ENCODE results near the gene COL23A1.
"Not testable (repeated sequence)": the region's sequence is repeated elsewhere in the genome, so short reads cannot be mapped to it uniquely, and the experiment has no call there.

Gene COL23A1

DNA sequence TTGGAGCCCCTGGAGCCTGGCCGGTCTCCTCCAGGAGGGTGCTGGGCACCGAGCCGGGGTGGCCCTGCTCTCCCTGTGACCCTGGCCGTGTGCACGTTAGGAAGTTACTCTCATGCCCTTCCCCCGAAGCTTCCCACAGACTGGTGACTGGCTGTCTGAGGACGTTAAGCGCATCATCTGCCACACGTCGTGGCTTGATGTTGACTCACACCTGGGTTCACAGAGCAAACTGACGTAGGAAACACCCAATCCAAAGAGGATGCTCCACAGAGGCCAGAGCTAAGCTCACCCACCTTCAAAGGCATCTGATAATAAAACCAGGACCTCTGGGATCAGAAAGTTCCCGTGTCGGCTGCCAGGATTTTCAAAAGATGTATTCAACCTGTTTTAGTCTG, 204.7 kb downstream of the COL23A1 start:
- in situ Hi-C loops (cut with MboI; ENCODE audit: low sequenced_read_pairs), result no loop called here

DNA sequence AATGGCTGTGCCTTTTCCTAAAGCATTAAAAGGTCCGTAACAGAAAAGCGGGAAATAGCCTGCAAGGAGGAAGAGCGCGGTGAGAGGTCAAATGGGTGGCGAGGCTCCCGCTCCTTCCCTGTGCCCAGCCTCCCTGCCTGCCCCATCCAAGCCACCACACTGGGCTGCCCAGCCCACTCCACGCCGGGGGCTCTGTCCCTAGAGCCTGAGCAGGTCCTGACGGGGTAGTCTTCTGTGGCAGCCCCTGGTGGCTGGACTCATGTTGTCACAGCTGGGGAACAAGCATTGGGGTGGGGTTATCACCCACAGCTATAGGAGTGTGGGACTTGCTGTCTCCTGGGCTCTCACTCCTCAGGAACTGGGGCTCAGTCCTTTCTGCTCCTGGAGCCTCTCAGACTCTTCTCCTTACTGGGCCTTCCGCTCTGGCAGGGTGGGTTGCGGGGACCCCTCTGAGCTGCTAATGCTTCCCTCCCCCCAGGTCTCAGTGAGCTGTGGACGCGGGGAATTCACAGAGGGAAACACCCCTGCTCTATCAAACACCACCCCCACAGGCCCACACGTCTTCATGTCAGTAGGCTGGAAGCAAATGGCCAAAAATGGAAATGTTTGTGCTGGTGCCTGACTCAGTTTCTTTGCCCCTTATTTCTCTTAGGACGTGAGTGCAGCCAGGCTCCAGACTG, 205.2 kb downstream of the COL23A1 start:
- in situ Hi-C loops (cut with MboI; ENCODE audit: low sequenced_read_pairs), result no loop called here

DNA sequence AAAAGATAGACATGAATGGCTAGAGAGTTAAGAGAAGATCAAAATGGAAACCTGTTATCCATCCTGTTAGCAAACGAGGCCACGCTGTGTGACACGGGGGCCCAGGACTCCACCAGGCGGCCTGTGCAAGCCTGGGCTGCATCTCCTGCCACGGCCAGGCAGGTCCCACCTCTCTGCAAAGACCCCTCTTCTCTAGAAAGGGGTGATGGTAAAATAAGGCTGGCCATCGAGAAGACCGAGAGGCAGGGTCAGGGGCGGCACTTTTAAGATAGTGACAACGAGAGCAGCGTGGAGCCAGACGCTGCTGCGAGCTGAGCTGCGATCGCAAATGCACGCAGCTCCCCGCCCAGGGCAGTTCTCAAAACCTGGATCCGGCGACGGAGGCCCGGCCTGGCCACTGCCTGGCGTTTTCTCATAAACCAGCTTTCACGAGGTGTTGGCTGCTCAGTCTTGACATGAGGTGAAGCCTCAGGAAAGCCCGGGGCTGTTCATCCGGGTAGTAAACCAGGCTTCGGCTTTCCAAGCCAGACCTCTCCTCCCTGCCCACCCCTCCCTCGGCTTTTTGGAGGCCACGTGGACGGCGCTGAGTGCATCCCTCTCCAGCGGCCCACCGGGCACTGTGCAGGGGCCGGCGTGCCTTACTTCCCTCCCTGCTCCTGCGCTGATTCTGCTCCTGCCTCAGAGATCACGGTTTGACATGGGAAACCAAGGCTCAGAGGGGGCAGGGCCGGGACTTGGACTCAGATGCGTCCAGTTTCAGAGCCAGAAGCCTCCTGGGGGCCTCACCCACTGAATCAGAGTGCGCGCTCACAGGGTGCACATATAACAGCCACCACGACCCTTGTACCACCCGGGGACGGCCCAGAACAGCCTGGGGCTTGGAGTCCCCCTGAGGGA, 206.0 kb downstream of the COL23A1 start:
- in situ Hi-C loops (cut with MboI; ENCODE audit: low sequenced_read_pairs), result no loop called here

DNA sequence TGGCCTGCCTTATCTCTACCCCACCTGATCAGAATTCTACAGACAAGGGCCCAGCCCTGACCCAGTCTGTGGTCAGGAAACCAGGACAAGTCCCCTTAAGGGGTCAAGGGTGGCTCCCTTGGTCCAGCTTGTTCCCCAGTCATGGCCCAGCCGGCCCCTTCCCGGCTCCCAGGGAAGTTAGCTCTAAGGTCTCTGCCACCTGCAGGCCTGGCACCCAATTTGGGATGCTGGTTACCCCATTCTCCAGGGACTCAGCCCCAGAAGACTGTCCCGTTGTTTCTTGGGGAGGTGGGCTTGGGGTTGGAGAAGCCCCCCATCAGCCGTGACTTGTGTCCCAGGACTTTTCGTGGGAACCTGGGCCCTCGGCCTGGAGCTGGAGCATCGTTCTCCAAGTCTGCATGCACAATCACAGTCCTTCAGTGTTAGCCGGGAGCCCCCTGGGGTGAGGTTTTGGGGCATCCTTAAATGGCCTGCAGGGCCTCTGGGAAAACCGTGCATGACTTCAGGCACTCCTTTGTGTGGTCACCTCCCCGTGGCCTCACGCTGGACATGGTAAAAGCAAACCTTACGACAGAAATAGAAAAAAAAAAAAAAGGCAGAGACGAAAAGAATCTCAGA, 206.8 kb downstream of the COL23A1 start:
- in situ Hi-C loops (cut with MboI; ENCODE audit: low sequenced_read_pairs), result no loop called here

DNA sequence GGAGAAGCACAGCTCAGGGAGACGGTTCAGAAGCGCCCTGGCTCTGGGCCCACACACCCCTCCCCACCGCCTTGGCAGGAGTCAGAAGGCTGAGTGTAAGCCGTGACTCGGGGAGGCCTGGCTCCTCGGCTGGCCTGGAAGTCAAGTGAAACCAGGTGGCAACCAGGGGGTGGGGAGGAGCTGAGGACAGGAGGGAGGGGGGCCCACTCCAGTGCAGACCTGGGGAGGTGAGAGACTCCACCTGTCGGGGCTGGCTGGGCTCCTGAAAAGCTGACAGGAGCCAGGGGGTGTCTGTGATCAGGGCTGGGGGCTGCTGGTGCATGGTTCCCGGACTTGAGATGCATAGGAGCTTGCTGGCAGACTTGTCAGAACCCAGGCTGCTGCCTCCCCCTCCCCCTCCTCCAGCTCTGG, 207.4 kb downstream of the COL23A1 start:
- in situ Hi-C loops (cut with MboI; ENCODE audit: low sequenced_read_pairs), result no loop called here

DNA sequence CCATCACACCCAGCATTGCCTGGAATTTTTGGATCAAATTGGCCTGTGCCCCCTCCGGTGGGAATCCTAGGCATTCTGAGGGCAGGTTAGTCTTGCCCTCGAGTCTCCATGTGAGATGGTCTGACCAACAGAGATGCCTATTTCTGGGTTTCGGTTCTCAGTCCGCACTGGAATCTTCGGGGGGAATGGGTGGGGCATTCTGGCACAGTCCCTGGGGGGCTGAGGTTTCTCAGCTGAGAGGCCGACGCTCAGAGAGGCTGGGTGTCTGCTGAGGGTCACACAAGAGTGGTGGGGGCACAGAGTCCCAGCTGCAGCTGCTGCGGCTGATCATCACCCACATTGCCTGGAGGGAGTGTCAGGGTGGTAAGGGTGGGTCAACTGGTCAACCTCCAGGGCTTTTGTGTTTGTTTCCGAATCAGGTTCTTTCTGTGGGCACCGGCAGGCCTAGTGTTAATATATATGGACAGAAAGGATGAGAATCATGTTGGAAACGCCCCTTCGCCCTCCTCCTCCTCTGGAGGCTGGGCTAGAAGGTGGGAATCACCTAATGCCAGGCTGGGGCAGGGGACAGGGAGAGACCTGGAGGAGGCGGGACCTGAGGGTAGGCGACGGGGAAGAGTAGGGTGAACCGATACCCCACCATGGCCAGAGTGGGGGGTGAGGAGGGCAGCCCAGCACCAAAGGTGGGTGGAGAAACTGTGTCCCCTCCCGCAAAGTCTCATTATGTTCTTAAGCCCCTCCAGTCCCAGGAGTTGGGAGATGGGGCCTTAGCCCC, 208.1 kb downstream of the COL23A1 start:
- in situ Hi-C loops (cut with MboI; ENCODE audit: low sequenced_read_pairs), result no loop called here

DNA sequence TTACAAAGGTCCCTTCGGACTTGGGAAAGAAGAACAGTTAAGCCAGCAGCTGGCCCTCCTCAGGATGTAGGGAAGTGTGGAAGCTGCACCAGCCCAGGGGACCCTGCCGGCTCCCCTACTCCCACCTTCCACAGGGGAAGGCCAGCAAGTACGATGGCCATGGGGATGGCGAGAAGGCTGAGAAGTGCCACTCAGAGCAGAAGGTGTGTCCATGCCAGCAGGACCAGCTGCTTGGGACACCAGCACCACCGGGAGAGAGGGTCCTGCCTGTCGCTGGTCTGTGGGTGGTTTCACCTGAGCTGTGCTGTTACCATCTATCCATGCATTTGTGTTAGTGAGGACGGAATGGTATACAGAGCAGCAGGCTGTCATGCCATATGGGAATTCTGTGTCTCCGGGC, 209.0 kb downstream of the COL23A1 start:
- in situ Hi-C loops (cut with MboI; ENCODE audit: low sequenced_read_pairs), result no loop called here

DNA sequence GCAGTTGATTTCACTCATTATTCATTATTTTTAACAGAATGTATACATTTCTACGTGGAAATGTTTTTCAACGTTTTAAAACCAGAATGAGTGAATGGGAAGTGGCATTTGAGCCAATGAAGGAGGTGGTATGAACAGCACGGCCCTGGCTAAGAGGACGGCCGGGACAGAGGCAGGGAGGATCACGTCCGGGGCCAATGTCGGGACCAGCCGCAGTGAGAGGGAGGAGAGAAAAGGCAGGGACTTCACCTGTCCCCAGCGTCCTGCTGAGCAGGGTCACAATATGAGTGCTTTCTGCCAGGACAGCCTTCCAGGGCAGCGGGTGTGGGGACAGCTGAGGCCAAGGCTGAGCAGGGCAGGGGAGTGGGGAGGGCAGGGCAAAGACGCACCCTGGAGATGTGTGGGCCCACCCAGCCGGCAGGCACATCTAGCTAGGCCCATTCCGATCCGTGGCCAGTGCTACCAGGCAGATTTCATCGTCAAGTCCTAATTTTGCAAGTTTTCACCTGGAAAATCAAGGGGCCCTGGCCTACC, 209.6 kb downstream of the COL23A1 start:
- in situ Hi-C loops (cut with MboI; ENCODE audit: low sequenced_read_pairs), result no loop called here

DNA sequence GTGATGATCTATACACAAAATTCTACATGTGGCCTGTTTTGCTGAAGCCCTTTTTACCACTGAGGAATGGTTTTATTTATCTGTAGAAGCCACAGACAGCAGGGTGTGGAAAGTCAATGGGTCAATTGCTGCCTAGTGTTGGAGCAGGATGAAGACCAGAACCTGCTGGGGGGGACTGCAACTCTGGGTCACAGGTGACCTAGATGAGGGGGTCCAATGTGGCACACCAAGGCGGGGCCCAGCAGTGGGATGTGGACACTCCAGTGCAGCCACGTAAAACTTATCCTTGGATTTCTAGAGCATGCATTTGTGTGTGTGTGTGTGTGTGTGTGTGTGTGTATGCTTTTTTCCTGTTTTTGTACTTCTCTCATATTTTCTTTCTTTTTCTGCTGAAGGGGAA, 210.1 kb downstream of the COL23A1 start:
- in situ Hi-C loops (cut with MboI; ENCODE audit: low sequenced_read_pairs), result no loop called here

DNA sequence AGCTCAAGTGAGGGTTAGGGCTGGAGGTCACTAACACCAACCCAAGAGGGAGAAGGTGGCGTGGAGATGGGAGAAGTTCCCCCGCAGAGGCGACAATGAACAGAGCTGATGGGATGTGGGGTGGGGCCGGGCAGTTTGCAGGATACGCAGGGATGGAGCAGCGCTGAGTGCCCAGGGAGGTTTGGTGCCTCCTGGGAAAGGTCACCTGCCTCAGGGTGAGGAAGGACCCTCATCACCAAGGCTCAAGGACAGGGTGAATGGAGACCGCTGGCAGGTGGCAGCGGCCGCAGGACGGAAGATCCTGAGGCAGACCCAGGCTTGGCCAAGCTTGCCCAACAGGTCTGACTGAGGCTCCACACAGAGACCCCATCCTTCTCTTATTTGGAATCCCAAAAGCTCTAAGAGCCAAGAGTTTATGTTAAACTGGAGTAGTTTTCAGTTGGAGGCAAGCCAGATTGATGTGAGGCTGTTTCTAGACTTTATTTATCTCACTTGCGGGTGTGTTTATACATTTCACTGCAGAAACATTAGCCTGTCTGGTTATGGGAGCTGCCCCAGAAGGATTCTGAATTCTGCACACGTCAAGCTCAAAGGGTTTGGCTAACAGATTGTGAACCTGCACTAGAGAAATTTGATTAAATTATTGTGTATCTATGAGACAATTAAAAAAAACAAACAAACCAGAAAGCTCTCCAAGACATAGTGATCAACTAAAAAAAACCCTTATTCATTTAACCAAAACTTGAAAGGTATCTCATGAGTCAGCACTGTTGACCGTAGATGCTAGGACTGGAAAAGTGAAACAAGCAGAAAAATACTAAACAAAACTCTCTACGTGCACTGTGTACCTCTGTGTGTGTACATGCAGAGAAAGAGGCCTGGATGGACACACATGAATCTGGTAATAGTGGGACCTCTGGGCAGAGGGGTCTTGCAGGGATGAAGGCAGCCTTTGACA, 211.4 kb downstream of the COL23A1 start:
- in situ Hi-C loops (cut with MboI; ENCODE audit: low sequenced_read_pairs), result no loop called here

DNA sequence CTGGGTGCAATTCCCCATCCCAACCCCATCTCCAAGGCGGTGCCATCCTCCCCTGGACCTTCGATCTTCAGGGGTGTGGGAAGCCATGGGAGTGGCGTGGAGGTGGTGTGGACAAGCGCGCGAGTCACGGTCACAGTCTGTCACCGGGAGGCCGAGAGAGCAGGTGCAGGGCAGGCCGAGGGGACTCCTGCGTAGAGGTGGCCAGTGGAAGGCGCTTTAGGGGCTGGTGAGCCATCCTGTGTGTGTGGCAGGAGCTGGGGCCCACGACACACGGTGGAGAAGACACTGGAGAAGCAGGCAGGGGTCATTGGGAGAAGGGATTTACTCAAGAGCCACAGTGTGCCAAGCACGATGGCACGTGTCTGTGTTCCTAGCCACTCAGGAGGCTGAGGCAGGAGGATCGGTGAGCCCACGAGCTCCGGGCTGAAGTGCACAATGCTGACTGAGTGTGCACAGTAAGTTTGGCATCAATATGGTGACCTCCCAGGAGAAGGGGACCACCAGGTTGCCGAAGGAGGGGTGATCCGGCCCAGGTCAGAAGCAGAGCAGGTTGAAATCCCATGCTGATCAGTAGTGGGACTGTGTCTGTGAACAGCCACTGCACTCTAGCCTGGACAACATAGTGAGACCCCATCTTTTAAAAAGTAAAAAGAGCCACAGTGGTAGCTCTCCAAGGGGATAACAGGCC, 212.5 kb downstream of the COL23A1 start:
- in situ Hi-C loops (cut with MboI; ENCODE audit: low sequenced_read_pairs), result no loop called here

DNA sequence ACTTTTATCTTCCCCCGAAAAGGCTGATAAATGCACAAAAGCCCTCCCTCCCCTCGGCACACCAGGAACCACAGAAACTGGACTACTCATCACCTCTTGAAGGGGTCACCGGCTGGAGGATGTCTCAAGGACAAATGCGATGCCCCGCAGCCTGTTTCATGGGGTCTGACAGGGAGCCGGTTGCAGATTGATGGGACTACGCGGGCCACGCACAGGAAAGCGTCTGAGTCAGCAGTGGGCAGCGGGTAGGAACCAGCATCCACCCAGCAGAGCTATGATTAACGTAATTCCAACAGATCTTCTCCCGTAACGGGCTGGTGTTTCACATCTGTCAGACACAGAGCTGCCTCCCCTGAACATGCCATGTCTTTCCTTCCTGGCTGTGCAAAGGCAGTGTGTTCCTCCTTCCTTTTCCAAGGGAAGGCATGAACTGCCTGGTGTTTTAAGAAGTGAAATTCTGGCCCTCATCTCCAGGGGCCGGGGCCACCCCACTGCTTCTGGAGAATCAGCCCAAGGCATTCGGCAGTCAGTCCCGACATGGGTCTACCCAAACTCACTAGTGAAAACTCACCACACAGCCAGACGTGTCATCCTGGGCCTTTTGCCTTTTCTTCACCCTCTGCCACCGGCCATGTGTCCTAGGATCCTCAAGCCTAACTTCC, 213.1 kb downstream of the COL23A1 start:
- in situ Hi-C loops (cut with MboI; ENCODE audit: low sequenced_read_pairs), result no loop called here

DNA sequence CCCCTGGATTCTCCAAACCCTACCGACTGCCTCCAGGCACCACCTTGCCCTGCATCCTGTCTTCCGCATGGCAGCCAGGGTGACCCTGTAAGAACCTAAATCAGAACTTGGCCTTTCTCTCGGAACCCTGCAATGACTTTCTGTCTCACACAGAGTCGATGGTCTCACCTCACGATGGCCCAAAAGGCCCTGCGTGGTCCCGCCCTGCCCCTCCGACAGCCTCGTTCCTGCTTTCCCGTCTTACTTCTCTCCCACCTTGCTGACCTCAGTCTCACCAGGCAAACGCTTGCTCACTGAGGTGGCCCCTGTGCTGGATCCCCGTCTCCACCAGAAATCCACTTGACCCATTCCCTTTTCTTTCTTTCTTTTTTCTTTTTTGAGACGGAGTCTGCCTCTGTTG, 214.8 kb downstream of the COL23A1 start:
- in situ Hi-C loops (cut with MboI; ENCODE audit: low sequenced_read_pairs), result no loop called here

DNA sequence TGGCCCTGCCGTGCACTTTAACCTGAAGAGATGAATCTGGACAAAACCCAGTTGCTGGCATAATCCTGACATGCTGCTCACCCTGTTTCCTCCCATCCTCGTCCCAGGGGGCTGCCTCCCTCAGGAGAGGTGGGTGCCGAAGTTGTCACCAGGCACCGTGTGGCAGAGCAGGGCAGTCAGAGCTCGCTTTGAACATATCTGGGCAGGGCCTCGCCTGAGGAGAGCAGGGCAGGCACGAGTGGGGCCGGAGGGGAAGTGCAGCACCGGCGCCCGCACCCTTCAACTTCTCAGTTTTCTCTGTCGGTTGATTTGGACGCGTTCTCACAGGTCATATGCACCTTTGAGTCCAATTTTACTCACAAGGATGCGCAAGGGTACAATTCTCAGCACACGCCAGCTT, 216.5 kb downstream of the COL23A1 start:
- in situ Hi-C loops (cut with MboI; ENCODE audit: low sequenced_read_pairs), result no loop called here

DNA sequence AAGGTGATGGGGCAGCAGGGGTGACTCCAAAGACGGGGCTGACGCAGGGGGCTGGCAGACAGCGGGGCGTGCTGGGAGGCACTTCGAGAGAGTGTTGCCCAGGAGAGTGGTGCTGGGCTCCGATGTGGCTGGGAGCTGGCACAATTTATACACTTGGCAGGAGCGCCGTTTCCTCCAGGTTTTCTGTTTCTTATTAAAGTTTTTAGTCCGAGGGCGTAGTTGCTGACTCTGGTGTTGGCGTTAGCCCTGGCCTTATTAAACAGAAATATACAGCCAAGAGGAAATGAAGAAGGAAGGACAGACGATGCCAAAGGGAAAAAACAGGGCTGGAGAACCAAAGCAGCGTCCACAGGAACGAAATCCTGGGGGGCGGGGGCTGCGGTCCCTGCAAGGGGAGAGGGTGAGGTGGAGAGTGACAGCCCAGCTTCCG, 218.0 kb downstream of the COL23A1 start:
- in situ Hi-C loops (cut with MboI; ENCODE audit: low sequenced_read_pairs), result no loop called here

DNA sequence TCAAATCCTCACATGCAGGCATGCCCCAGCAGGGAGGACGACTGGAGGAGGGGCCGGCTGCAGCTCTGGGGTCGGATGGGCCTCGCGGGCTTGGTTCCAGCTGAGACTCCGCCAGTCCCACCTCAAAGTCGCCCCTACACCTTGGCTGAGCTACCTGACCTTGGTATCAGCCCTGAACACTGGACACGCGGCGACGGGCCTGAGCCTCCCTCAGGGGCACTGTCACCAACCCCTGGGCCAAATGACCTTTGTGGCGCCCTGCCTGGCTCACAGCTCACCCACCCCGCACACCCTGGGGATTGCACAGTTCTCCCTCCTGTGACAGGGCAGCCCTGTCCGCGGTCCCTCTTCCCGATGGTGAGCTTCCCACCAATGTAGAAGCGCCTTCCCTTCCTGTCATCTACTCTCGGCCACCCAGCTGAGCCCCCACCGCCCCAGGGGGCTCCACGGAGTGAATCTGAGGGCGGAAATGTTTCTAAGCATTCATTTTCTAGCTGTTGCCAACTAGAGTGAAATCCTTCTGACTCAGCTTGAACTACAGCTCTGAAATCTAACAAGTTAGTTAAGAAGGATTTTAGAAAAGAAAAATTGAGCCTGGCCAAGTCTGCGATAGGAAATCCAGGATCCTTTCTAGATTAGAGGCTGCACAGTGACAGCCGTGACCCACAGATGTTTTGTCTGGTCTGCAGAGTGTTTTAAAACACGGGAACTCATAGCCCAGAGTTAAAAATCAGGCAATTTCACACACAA, 218.7 kb downstream of the COL23A1 start:
- in situ Hi-C loops (cut with MboI; ENCODE audit: low sequenced_read_pairs), result no loop called here

DNA sequence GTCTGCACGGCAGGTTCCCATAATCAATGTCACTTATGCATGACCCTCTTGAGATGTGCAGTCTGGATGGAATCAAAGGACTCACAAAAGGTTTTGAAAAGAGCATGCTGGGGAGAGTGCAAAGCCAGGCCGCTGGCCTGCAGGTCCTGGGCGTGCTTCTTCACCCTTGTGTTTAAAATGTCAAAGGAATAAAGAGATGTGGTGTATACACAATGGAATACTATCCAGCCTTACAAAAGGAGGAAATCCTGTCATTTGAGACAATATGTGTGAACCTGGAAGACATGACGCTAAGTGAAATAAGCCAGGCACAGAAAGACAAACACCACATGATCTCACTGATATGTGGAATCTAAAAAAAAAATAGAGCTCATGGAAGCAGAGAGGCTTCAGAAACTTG, 220.1 kb downstream of the COL23A1 start:
- in situ Hi-C loops (cut with MboI; ENCODE audit: low sequenced_read_pairs), result no loop called here

DNA sequence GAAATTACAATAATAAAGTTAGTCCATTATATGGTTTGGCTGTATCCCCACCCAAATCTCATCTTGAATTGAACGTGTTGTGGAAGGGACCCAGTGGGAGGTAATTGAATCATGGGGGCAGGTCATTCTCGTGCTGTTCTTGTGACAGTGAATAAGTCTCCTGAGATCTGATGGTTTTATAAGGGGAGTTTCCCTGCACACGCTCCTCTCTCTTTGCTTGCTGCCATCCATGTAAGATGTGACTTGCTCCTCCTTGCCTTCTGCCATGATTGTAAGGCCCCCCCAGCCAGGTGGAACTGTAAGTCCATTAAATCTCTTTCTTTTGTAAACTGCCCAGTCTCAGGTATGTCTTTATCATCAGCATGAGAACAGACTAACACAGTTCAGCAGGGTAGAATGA, 220.7 kb downstream of the COL23A1 start:
- in situ Hi-C loops (cut with MboI; ENCODE audit: low sequenced_read_pairs), result not testable (repeated sequence)

Measured in HL-60/S4 treated with phorbol 12-myristate 13-acetate at 8.2 ng/mL for 4 days and 3 days (cell line).